ENCODE results near the gene POR. TPM values are rescaled to one million over a fixed set of nuclear protein-coding genes. Genes with fewer than 3 reads are reported as not detected.

Gene POR
- total and polyA plus RNA-seq, 7 experiments from 2014 or later: 41.6 to 72.3 (median 69.2) TPM

DNA sequence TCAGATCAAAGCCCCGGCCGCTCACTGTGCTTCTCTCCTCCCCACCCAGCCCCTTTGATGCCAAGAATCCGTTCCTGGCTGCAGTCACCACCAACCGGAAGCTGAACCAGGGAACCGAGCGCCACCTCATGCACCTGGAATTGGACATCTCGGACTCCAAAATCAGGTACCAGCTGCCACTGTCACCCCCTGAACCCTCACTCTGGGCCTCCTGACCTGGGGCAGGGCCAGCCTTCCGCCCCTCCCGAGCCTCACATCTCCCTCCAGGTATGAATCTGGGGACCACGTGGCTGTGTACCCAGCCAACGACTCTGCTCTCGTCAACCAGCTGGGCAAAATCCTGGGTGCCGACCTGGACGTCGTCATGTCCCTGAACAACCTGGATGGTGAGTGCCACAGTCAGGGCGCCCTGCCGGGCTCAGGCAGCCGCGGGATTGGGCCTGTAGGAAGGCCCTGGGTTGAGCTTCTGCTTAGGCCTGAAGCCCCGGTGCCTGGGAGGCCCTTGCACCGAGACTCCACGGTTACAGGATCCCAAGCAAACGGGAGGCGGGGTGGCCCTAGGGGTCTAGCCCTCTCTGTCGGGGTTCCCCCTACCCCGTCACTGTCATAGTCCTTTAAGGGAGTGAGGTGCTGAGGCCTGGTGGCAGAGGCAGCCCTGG is 68.6 kb downstream of the POR start:
- Histone ChIP-seq H3K27ac (ENCODE audit: low read depth, low read length) (no peak overlapping the region), H3K9me3 (ENCODE audit: control insufficient read depth in 2 of 3, low read length in 3 of 3) (no peaks in the 10 kb centered on the region), H3K4me1 (ENCODE audit: control insufficient read depth in 2 of 2, insufficient read depth in 2 of 2, low read length in 2 of 2) (no peaks in the 10 kb centered on the region), H3K4me3 (ENCODE audit: low read length) (no peak overlapping the region), H3K36me3 (ENCODE audit: control insufficient read depth in 2 of 3, insufficient read depth in 3 of 3, low read length in 3 of 3) (peaks cover 0 to 94% (median 0%) of the 10 kb centered on the region in 3 experiments), H3K27me3 (ENCODE audit: control insufficient read depth in 2 of 2, insufficient read depth in 2 of 2, low read length in 2 of 2) (no peaks in the 10 kb centered on the region)
- H3K36me3 Mint-ChIP-seq: peaks cover 0 to 14% (median 2%) of the 10 kb centered on the region in 5 donors
- no peak overlapping the region for H3K27ac Mint-ChIP-seq
- H3K27me3 Mint-ChIP-seq: no peaks in the 10 kb centered on the region
- intact Hi-C loops (cut with micrococcal nuclease): no loop called here
- DNase-seq (no peak), ATAC-seq (no peak)
- no peaks in the 10 kb centered on the region for H3K9me3 Mint-ChIP-seq
- peaks cover 0 to 3% (median 0%) of the 10 kb centered on the region in 7 donors for H3K4me1 Mint-ChIP-seq
- ChIA-PET POLR2A (no interaction called here), CTCF (no interaction called here)
- no peak overlapping the region for H3K4me3 Mint-ChIP-seq

DNA sequence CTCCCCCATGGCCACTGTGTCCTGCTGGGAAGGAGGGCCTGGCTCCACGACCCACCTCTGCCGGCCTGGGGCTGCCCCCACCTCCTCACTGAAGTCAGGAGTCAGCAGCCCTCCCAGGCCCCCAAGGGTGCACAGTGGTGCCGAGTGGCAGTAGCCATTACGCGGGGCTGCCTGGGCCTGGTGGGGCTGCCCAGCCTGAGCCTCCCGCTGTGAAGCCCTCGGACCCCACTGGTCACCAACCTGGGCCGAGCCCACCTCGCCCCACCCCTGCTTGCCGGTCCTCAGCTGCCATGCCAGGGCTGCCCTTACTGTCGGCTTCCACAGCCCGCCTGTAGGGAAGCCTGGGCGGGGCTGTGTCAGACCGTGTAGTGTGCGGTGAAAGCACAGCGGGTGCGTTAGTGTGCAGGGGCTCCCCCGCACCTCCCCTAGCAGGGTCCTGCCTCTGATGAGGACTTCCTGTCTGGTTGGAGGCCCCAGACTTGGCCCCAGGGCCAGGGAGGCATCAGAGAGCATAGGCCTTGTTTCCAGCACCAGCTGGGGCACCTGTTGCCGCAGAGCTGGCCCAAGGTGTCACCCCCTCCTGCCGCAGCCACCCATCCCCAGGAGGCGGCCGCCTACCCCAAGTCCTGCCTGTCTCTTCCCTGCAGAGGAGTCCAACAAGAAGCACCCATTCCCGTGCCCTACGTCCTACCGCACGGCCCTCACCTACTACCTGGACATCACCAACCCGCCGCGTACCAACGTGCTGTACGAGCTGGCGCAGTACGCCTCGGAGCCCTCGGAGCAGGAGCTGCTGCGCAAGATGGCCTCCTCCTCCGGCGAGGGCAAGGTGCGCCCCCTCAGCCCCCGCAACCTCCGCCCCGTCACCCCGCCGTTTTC is 69.4 kb downstream of the POR start:
- Histone ChIP-seq H3K9me3 (ENCODE audit: control insufficient read depth in 2 of 3, low read length in 3 of 3) (no peaks in the 10 kb centered on the region), H3K36me3 (ENCODE audit: control insufficient read depth in 2 of 3, insufficient read depth in 3 of 3, low read length in 3 of 3) (peaks cover 0 to 89% (median 0%) of the 10 kb centered on the region in 3 experiments), H3K4me3 (ENCODE audit: low read length) (no peak overlapping the region), H3K27ac (ENCODE audit: low read depth, low read length) (no peak overlapping the region), H3K27me3 (ENCODE audit: control insufficient read depth in 2 of 2, insufficient read depth in 2 of 2, low read length in 2 of 2) (no peaks in the 10 kb centered on the region), H3K4me1 (ENCODE audit: control insufficient read depth in 2 of 2, insufficient read depth in 2 of 2, low read length in 2 of 2) (no peaks in the 10 kb centered on the region)
- no peak for DNase-seq
- ChIA-PET CTCF (interaction anchor here (0.6 kb wide), 1 partner anchor 80 kb away, joined by 3 read pairs; no protein-coding TSS in a partner anchor), POLR2A (no interaction called here)
- no peak overlapping the region for H3K27ac Mint-ChIP-seq
- peaks cover 0 to 3% (median 0%) of the 10 kb centered on the region in 7 donors for H3K4me1 Mint-ChIP-seq
- H3K27me3 Mint-ChIP-seq: no peaks in the 10 kb centered on the region
- peaks cover 0 to 14% (median 2%) of the 10 kb centered on the region in 5 donors for H3K36me3 Mint-ChIP-seq
- no peak for ATAC-seq
- no peaks in the 10 kb centered on the region for H3K9me3 Mint-ChIP-seq
- H3K4me3 Mint-ChIP-seq: no peak overlapping the region
- intact Hi-C loops (cut with micrococcal nuclease): no loop called here

DNA sequence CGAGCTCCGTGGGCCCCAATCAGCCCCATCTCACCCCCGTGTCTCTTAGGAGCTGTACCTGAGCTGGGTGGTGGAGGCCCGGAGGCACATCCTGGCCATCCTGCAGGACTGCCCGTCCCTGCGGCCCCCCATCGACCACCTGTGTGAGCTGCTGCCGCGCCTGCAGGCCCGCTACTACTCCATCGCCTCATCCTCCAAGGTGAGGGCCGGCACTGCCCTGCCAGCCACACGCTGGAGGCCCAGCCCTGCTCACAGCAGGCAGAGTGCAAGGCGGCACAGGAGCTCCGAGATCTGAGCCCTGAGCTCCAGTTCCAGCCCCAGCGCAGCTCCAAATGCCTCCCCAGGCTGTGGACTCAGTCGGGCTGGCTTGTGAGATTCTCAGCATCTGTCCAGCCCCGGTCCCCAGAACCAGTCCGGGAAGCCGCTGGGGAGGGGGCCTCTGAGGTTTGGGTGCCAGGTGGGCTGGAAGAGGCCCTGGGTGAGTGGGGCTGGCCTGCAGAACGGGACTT is 70.1 kb downstream of the POR start:
- H3K9me3 ChIP-seq (ENCODE audit: control insufficient read depth in 2 of 3, low read length in 3 of 3): no peaks in the 10 kb centered on the region
- peaks cover 0 to 82% (median 0%) of the 10 kb centered on the region in 3 experiments for H3K36me3 ChIP-seq (ENCODE audit: control insufficient read depth in 2 of 3, insufficient read depth in 3 of 3, low read length in 3 of 3)
- H3K27ac ChIP-seq (ENCODE audit: low read depth, low read length): no peak overlapping the region
- no peaks in the 10 kb centered on the region for H3K4me1 ChIP-seq (ENCODE audit: control insufficient read depth in 2 of 2, insufficient read depth in 2 of 2, low read length in 2 of 2)
- Mint-ChIP-seq H3K4me3 (no peak overlapping the region), H3K36me3 (peaks cover 0 to 11% (median under 1%) of the 10 kb centered on the region in 5 donors), H3K9me3 (no peaks in the 10 kb centered on the region), H3K27me3 (no peaks in the 10 kb centered on the region), H3K4me1 (peaks cover under 1 to 9% (median 6%) of the 10 kb centered on the region in 7 donors), H3K27ac (no peak overlapping the region)
- ChIA-PET POLR2A (no interaction called here), CTCF (no interaction called here)
- H3K27me3 ChIP-seq (ENCODE audit: control insufficient read depth in 2 of 2, insufficient read depth in 2 of 2, low read length in 2 of 2): no peaks in the 10 kb centered on the region
- H3K4me3 ChIP-seq (ENCODE audit: low read length): no peak overlapping the region
- intact Hi-C loops (cut with micrococcal nuclease): no loop called here
- ATAC-seq (no peak), DNase-seq (no peak)

DNA sequence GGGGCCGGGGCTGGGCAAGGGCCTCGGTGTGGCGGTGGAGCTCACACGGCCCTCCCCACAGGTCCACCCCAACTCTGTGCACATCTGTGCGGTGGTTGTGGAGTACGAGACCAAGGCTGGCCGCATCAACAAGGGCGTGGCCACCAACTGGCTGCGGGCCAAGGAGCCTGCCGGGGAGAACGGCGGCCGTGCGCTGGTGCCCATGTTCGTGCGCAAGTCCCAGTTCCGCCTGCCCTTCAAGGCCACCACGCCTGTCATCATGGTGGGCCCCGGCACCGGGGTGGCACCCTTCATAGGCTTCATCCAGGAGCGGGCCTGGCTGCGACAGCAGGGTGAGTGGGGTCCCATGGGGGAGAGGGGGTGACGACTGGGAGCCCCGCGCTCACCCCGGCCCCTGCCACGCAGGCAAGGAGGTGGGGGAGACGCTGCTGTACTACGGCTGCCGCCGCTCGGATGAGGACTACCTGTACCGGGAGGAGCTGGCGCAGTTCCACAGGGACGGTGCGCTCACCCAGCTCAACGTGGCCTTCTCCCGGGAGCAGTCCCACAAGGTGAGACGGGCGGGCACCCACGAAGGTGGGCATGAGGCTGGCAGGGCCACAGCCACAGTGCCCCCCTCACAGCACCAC is 70.7 kb downstream of the POR start:
- POLR2A ChIA-PET: no interaction called here
- H3K27ac Mint-ChIP-seq: no peak overlapping the region

DNA sequence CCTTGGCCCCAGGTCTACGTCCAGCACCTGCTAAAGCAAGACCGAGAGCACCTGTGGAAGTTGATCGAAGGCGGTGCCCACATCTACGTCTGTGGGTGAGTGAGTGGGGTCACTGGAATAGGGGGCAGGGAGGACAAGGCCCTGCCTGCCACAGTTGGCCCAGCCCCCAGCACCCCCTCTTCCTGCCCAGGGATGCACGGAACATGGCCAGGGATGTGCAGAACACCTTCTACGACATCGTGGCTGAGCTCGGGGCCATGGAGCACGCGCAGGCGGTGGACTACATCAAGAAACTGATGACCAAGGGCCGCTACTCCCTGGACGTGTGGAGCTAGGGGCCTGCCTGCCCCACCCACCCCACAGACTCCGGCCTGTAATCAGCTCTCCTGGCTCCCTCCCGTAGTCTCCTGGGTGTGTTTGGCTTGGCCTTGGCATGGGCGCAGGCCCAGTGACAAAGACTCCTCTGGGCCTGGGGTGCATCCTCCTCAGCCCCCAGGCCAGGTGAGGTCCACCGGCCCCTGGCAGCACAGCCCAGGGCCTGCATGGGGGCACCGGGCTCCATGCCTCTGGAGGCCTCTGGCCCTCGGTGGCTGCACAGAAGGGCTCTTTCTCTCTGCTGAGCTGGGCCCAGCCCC is 71.3 kb downstream of the POR start:
- no peaks in the 10 kb centered on the region for H3K4me1 ChIP-seq (ENCODE audit: control insufficient read depth in 2 of 2, insufficient read depth in 2 of 2, low read length in 2 of 2)
- DNase-seq (no peak), ATAC-seq (no peak)
- POLR2A ChIA-PET: no interaction called here
- Mint-ChIP-seq H3K36me3 (peaks cover 0 to 9% (median 0%) of the 10 kb centered on the region in 5 donors), H3K9me3 (peaks cover 0 to 1% (median 0%) of the 10 kb centered on the region in 11 donors), H3K4me1 (peaks cover 7 to 17% (median 11%) of the 10 kb centered on the region in 7 donors), H3K4me3 (no peak overlapping the region), H3K27ac (no peak overlapping the region), H3K27me3 (no peaks in the 10 kb centered on the region)
- no peaks in the 10 kb centered on the region for H3K27me3 ChIP-seq (ENCODE audit: control insufficient read depth in 2 of 2, insufficient read depth in 2 of 2, low read length in 2 of 2)
- H3K9me3 ChIP-seq (ENCODE audit: control insufficient read depth in 2 of 3, low read length in 3 of 3): no peaks in the 10 kb centered on the region
- no peak overlapping the region for H3K4me3 ChIP-seq (ENCODE audit: low read length)
- H3K36me3 ChIP-seq (ENCODE audit: control insufficient read depth in 2 of 3, insufficient read depth in 3 of 3, low read length in 3 of 3): peaks cover 0 to 70% (median 0%) of the 10 kb centered on the region in 3 experiments
- CTCF ChIA-PET: no interaction called here
- intact Hi-C loops (cut with micrococcal nuclease): no loop called here
- H3K27ac ChIP-seq (ENCODE audit: low read depth, low read length): no peak overlapping the region

More for the DNA sequence above, 70.7 kb downstream of the POR start:
- no peak for DNase-seq
- Histone ChIP-seq H3K4me1 (ENCODE audit: control insufficient read depth in 2 of 2, insufficient read depth in 2 of 2, low read length in 2 of 2) (no peaks in the 10 kb centered on the region), H3K4me3 (ENCODE audit: low read length) (no peak overlapping the region), H3K27ac (ENCODE audit: low read depth, low read length) (no peak overlapping the region), H3K27me3 (ENCODE audit: control insufficient read depth in 2 of 2, insufficient read depth in 2 of 2, low read length in 2 of 2) (no peaks in the 10 kb centered on the region), H3K36me3 (ENCODE audit: control insufficient read depth in 2 of 3, insufficient read depth in 3 of 3, low read length in 3 of 3) (peaks cover 0 to 76% (median 0%) of the 10 kb centered on the region in 3 experiments), H3K9me3 (ENCODE audit: control insufficient read depth in 2 of 3, low read length in 3 of 3) (no peaks in the 10 kb centered on the region)
- H3K4me1 Mint-ChIP-seq: peaks cover 5 to 12% (median 7%) of the 10 kb centered on the region in 7 donors
- CTCF ChIA-PET: no interaction called here
- peaks cover 0 to 1% (median 0%) of the 10 kb centered on the region in 11 donors for H3K9me3 Mint-ChIP-seq
- H3K36me3 Mint-ChIP-seq: peaks cover 0 to 9% (median 0%) of the 10 kb centered on the region in 5 donors
- H3K27me3 Mint-ChIP-seq: no peaks in the 10 kb centered on the region
- ATAC-seq: no peak
- no peak overlapping the region for H3K4me3 Mint-ChIP-seq
- intact Hi-C loops (cut with micrococcal nuclease): no loop called here

DNA sequence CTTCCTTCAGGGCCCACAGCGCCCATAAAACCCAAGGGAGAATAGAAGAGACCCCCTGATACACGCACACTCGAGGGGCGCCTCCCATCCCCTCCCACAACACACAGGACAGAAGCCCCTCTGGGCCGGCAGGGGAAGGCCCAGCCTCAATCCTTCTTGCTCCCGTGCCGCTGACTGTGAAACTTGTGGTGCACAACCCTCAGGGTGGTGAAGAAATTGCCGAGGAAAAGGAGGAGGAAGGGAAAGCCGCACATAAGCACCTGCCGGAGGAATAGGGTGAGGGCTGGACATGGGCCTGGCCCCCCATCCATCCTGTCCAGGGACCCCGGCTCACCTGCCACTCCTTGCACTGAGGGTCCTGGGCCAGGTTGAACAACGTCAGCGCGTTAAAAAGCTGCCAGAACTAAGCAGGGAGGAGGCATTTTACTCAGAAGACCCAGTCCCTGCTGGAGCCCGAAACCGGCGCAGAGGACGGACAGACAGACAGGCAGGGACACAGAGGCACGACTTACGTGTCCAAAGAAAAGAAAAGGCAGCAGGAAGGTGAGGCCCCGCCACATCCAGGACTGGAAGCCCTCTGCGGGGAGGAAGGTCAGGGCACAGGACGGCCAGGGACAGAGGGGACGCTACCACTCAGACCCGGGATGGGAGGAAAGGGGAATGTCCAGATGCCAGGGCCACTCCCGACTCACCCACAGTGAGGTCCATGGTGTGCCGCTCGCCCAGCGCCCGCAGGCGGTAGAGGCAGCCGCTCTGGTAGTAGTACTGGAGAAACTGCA is 72.3 kb downstream of the POR start:
- Histone ChIP-seq H3K27me3 (ENCODE audit: control insufficient read depth in 2 of 2, insufficient read depth in 2 of 2, low read length in 2 of 2) (no peaks in the 10 kb centered on the region), H3K9me3 (ENCODE audit: control insufficient read depth in 2 of 3, low read length in 3 of 3) (no peaks in the 10 kb centered on the region), H3K27ac (ENCODE audit: low read depth, low read length) (no peak overlapping the region), H3K36me3 (ENCODE audit: control insufficient read depth in 2 of 3, insufficient read depth in 3 of 3, low read length in 3 of 3) (peaks cover 0 to 61% (median 0%) of the 10 kb centered on the region in 3 experiments), H3K4me1 (ENCODE audit: control insufficient read depth in 2 of 2, insufficient read depth in 2 of 2, low read length in 2 of 2) (no peaks in the 10 kb centered on the region), H3K4me3 (ENCODE audit: low read length) (no peak overlapping the region)
- H3K36me3 Mint-ChIP-seq: peaks cover 0 to 9% (median 0%) of the 10 kb centered on the region in 5 donors
- intact Hi-C loops (cut with micrococcal nuclease): no loop called here
- H3K27me3 Mint-ChIP-seq: no peaks in the 10 kb centered on the region
- ChIA-PET POLR2A (no interaction called here), CTCF (no interaction called here)
- no peak for ATAC-seq
- H3K27ac Mint-ChIP-seq: peak overlapping the region in 2 of 9 donors; percentile 72 to 81
- H3K4me3 Mint-ChIP-seq: no peak overlapping the region
- peaks cover 10 to 18% (median 11%) of the 10 kb centered on the region in 7 donors for H3K4me1 Mint-ChIP-seq
- H3K9me3 Mint-ChIP-seq: peaks cover 0 to 1% (median 0%) of the 10 kb centered on the region in 11 donors
- DNase-seq: no peak

All from naive thymus-derived CD4-positive, alpha-beta T cell (primary cell).